ENCODE measurements around the gene BRD4. TPM values are rescaled to one million over a fixed set of nuclear protein-coding genes. Genes with fewer than 3 reads are reported as not detected.

The BRD4 gene
- total RNA-seq, 1 donor from 2014 or later, result 53.0 TPM

- H3K4me3 ChIP-seq, result no peak overlapping the region
- intact Hi-C loops (cut with DNase I), result no loop called here
- DNase-seq (ENCODE audit: extremely low spot score in 2 of 2), result no peak
- H3K4me1 ChIP-seq, result peaks cover 100% of the 10 kb centered on the region
- no peaks in the 10 kb centered on the region for H3K27me3 ChIP-seq
- TF ChIP-seq CTCF (IDR thresholded peaks at IDR 0.05) (no peak), POLR2AphosphoS5 (IDR thresholded peaks at IDR 0.05; ENCODE audit: insufficient read depth in 1 of 2, low read depth in 1 of 2) (no peak)
- H3K9me3 ChIP-seq, result no peaks in the 10 kb centered on the region
- no peaks in the 10 kb centered on the region for H3K36me3 ChIP-seq
- H3K27ac ChIP-seq, result no peak overlapping the region
Observed at GRCh38 chr19:15292847-15293582, 39.3 kb downstream of the BRD4 start.

- Histone ChIP-seq H3K36me3 (no peaks in the 10 kb centered on the region), H3K27me3 (no peaks in the 10 kb centered on the region), H3K9me3 (no peaks in the 10 kb centered on the region), H3K4me1 (peaks cover 100% of the 10 kb centered on the region), H3K27ac (no peak overlapping the region), H3K4me3 (no peak overlapping the region)
- DNase-seq (ENCODE audit: extremely low spot score in 2 of 2), result no peak
- intact Hi-C loops (cut with DNase I), result no loop called here
- TF ChIP-seq CTCF (IDR thresholded peaks at IDR 0.05) (no peak), POLR2A (IDR thresholded peaks at IDR 0.05) (no peak), POLR2AphosphoS5 (IDR thresholded peaks at IDR 0.05; ENCODE audit: insufficient read depth in 1 of 2, low read depth in 1 of 2) (no peak)
Observed at GRCh38 chr19:15292140-15292539, 40.2 kb downstream of the BRD4 start.

GRCh38 chr19:15291548-15292021, 40.8 kb downstream of the BRD4 start:
- Histone ChIP-seq H3K9me3 (no peaks in the 10 kb centered on the region), H3K36me3 (no peaks in the 10 kb centered on the region), H3K27me3 (no peaks in the 10 kb centered on the region), H3K27ac (no peak overlapping the region), H3K4me3 (no peak overlapping the region), H3K4me1 (peaks cover 100% of the 10 kb centered on the region)
- intact Hi-C loops (cut with DNase I), result no loop called here
- no peak for DNase-seq (ENCODE audit: extremely low spot score in 2 of 2)
- TF ChIP-seq CTCF (IDR thresholded peaks at IDR 0.05) (no peak), POLR2AphosphoS5 (IDR thresholded peaks at IDR 0.05; ENCODE audit: insufficient read depth in 1 of 2, low read depth in 1 of 2) (no peak)

- intact Hi-C loops (cut with DNase I), result no loop called here
- TF ChIP-seq CTCF (IDR thresholded peaks at IDR 0.05) (no peak), POLR2AphosphoS5 (IDR thresholded peaks at IDR 0.05; ENCODE audit: insufficient read depth in 1 of 2, low read depth in 1 of 2) (no peak), POLR2A (IDR thresholded peaks at IDR 0.05) (no peak)
- H3K27me3 ChIP-seq, result no peaks in the 10 kb centered on the region
- no peak overlapping the region for H3K4me3 ChIP-seq
- H3K36me3 ChIP-seq, result no peaks in the 10 kb centered on the region
- H3K4me1 ChIP-seq, result peaks cover 100% of the 10 kb centered on the region
- DNase-seq (ENCODE audit: extremely low spot score in 2 of 2), result no peak
- no peaks in the 10 kb centered on the region for H3K9me3 ChIP-seq
- no peak overlapping the region for H3K27ac ChIP-seq
Observed at GRCh38 chr19:15291089-15291488, 41.2 kb downstream of the BRD4 start.

GRCh38 chr19:15290166-15290565, 42.2 kb downstream of the BRD4 start:
- TF ChIP-seq CTCF (IDR thresholded peaks at IDR 0.05) (no peak), POLR2AphosphoS5 (IDR thresholded peaks at IDR 0.05; ENCODE audit: insufficient read depth in 1 of 2, low read depth in 1 of 2) (no peak), POLR2A (IDR thresholded peaks at IDR 0.05) (no peak)
- H3K4me1 ChIP-seq, result peaks cover 100% of the 10 kb centered on the region

More at GRCh38 chr19:15290166-15290565, 42.2 kb downstream of the BRD4 start:
- Histone ChIP-seq H3K27ac (no peak overlapping the region), H3K27me3 (no peaks in the 10 kb centered on the region), H3K4me3 (no peak overlapping the region), H3K36me3 (no peaks in the 10 kb centered on the region), H3K9me3 (no peaks in the 10 kb centered on the region)
- no peak for DNase-seq (ENCODE audit: extremely low spot score in 2 of 2)
- intact Hi-C loops (cut with DNase I), result no loop called here

Measured in vagina (tissue), 2 donors.